GM12878 (cell line): Measurements from ENCODE around the gene ATP2C1. TPM values are rescaled to one million over a fixed set of nuclear protein-coding genes. Genes with fewer than 3 reads are reported as not detected.

Experiments
- ATAC-seq: fragments of 200-7000 bp; cut with Tn5 transposase; 3 replicates; pipeline ENCODE4 v1.9.1; 2020; ENCODE audit warnings: mild to moderate bottlenecking, moderate library complexity
- BruUV-seq: library from RNA; stranded (reverse); fragments of 400-500 nt; replicated peaks from 2 replicates; lab custom pipeline; 2021; lab: Mats Ljungman, UMichigan
- CTCF ChIA-PET: fragments of 300-600 bp; sonication (Branson Sonifier 250); formaldehyde crosslinking; extraction: SDS; loops from one replicate; lab custom pipeline; 2021; ENCODE audit warnings: inconsistent platforms; lab: Yijun Ruan, JAX
- POLR2A ChIA-PET: fragments of 350-600 bp; formaldehyde crosslinking; extraction: SDS; loops from one replicate; lab custom pipeline; 2021; ENCODE audit warnings: inconsistent platforms; lab: Charles Lee
- RAD21 ChIA-PET: fragments of 300-600 bp; sonication (Branson Sonifier 250); formaldehyde crosslinking; loops from one replicate; lab custom pipeline; 2023; ENCODE audit warnings: antibody characterized with exemption; ENCODE audit not compliant: unreplicated experiment; lab: Charles Lee
- SMC1A ChIA-PET: fragments of 300-600 bp; sonication (Branson Sonifier 250); formaldehyde crosslinking; loops from one replicate; lab custom pipeline; 2023; ENCODE audit not compliant: unreplicated experiment, uncharacterized antibody; lab: Charles Lee
- DNase-seq: peaks from one replicate; pipeline ENCODE4 v3.0.0-alpha.2; 2011; ENCODE audit warnings: low read depth, low spot score
- FAIRE-seq: peaks from 3 replicates; lab custom pipeline; 2011; peaks lifted over from hg19 to GRCh38; lab: Jason Lieb, UNC
- H2AFZ ChIP-seq: 2 replicates; pipeline ENCODE4 v1.6.0; 2011; ENCODE audit warnings: low read depth, low read length, control low read depth; ENCODE audit not compliant: control insufficient read depth
- H3K27ac ChIP-seq: 2 replicates; pipeline ENCODE4 v1.5.1; 2011; ENCODE audit warnings: control low read depth; ENCODE audit not compliant: control insufficient read depth, insufficient read depth
- H3K27me3 ChIP-seq, 2 experiments: replicated peaks in 1 of 2; 2 replicates each; pipeline versions ENCODE4 v1.6.0 to v1.6.1; 2011; ENCODE audit warnings: low read length in 1 of 2; ENCODE audit not compliant: control insufficient read depth in 2 of 2, insufficient read depth in 2 of 2
- H3K36me3 ChIP-seq, 2 experiments: 2 replicates each; pipeline ENCODE4 v1.5.1; 2011; ENCODE audit warnings: low read length in 1 of 2; ENCODE audit not compliant: control insufficient read depth in 2 of 2, insufficient read depth in 2 of 2
- H3K4me1 ChIP-seq: 2 replicates; pipeline ENCODE4 v1.6.1; 2011; ENCODE audit warnings: mild to moderate bottlenecking, low read length, moderate library complexity, mixed read lengths; ENCODE audit not compliant: control insufficient read depth, insufficient read depth
- H3K4me2 ChIP-seq: 2 replicates; pipeline ENCODE4 v1.6.0; 2011; ENCODE audit warnings: control low read depth; ENCODE audit not compliant: control insufficient read depth, insufficient read depth
- H3K4me3 ChIP-seq: fragments of 200-600 bp; sonication (generic); 2 replicates; pipeline ENCODE4 v1.5.1; 2016
- H3K79me2 ChIP-seq: 2 replicates; pipeline ENCODE4 v1.6.0; 2011; ENCODE audit warnings: low read length; ENCODE audit not compliant: control insufficient read depth, insufficient read depth
- H3K9ac ChIP-seq: 2 replicates; pipeline ENCODE4 v1.8.0; 2011; ENCODE audit warnings: low read length, control low read depth, mixed read lengths; ENCODE audit not compliant: control insufficient read depth, insufficient read depth
- H3K9me3 ChIP-seq: replicated peaks from 3 replicates; pipeline ENCODE4 v1.5.1; 2011; ENCODE audit warnings: mild to moderate bottlenecking, low read length; ENCODE audit not compliant: control insufficient read depth, insufficient read depth
- H4K20me1 ChIP-seq: 2 replicates; pipeline ENCODE4 v1.6.0; 2011; ENCODE audit not compliant: control insufficient read depth, insufficient read depth
- EED ChIP-seq: sonication (generic); IDR thresholded peaks from 2 replicates; pipeline ENCODE4 v1.6.1; 2016; ENCODE audit warnings: antibody characterized with exemption, low read depth
- EGR1 ChIP-seq, 2 experiments: IDR thresholded peaks; 1 replicate in 1 of 2; 2 replicates in 1 of 2; pipeline ENCODE4 v1.6.1; 2011 to 2012; ENCODE audit warnings: low read depth in 2 of 2, low read length in 2 of 2, borderline replicate concordance in 1 of 2, mild to moderate bottlenecking in 1 of 2, moderate library complexity in 1 of 2
- FOS ChIP-seq: IDR thresholded peaks from 3 replicates; pipeline ENCODE4 v1.6.1; 2011; ENCODE audit warnings: borderline replicate concordance; ENCODE audit not compliant: insufficient read length; ENCODE audit errors: extremely low read depth
- JUNB ChIP-seq: IDR thresholded peaks from 2 replicates; pipeline ENCODE4 v1.6.1; 2016; ENCODE audit warnings: antibody characterized with exemption, mild to moderate bottlenecking
- MTA2 ChIP-seq: fragments of 450-650 bp; IDR thresholded peaks from 2 replicates; pipeline ENCODE4 v1.6.1; 2016; ENCODE audit warnings: low read depth, mild to moderate bottlenecking, moderate library complexity
- MXI1 ChIP-seq: fragments of 150-350 bp; IDR thresholded peaks from 2 replicates; pipeline ENCODE4 v1.6.1; 2011; ENCODE audit warnings: low read depth, mild to moderate bottlenecking, inconsistent platforms, low read length, improper control_type of control experiment
- POLR2AphosphoS2 ChIP-seq: IDR thresholded peaks from 2 replicates; pipeline ENCODE4 v1.6.1; 2011; ENCODE audit warnings: low read depth, mild to moderate bottlenecking, low read length, improper control_type of control experiment, moderate library complexity
- RAD21 ChIP-seq: IDR thresholded peaks from 2 replicates; pipeline ENCODE4 v1.6.1; 2011; ENCODE audit warnings: mild to moderate bottlenecking, low read depth, low read length, moderate library complexity; ENCODE audit not compliant: insufficient read depth
- RB1 ChIP-seq: fragments of 450-650 bp; formaldehyde crosslinking; IDR thresholded peaks from 2 replicates; pipeline ENCODE4 v1.6.1; 2017; ENCODE audit warnings: mild to moderate bottlenecking, borderline replicate concordance
- RUNX3 ChIP-seq: IDR thresholded peaks from 2 replicates; pipeline ENCODE4 v1.6.1; 2012; ENCODE audit warnings: low read length, inconsistent platforms
- SIN3A ChIP-seq: IDR thresholded peaks from 2 replicates; pipeline ENCODE4 v1.6.1; 2012; ENCODE audit warnings: low read depth, low read length, improper control_type of control experiment
- SIX5 ChIP-seq: IDR thresholded peaks from 2 replicates; pipeline ENCODE4 v1.6.1; 2011; ENCODE audit warnings: mild to moderate bottlenecking, low read depth, low read length, moderate library complexity; ENCODE audit not compliant: severe bottlenecking
- SREBF1 ChIP-seq: IDR thresholded peaks from 2 replicates; pipeline ENCODE4 v1.6.1; 2012; ENCODE audit warnings: mild to moderate bottlenecking, low read length
- TCF12 ChIP-seq: IDR thresholded peaks from 2 replicates; pipeline ENCODE4 v1.6.1; 2011; ENCODE audit warnings: low read depth, mild to moderate bottlenecking, low read length
- TCF7 ChIP-seq: IDR thresholded peaks from 2 replicates; pipeline ENCODE4 v1.6.1; 2014; ENCODE audit warnings: antibody characterized with exemption, borderline replicate concordance
- WRNIP1 ChIP-seq: IDR thresholded peaks from 2 replicates; pipeline ENCODE4 v1.6.1; 2011; ENCODE audit warnings: low read depth, low read length, improper control_type of control experiment, borderline replicate concordance
- ZBED1 ChIP-seq: IDR thresholded peaks from 2 replicates; pipeline ENCODE4 v1.6.1; 2016; ENCODE audit warnings: borderline replicate concordance
- WGBS: methylation state at CpG from one replicate; pipeline ENCODE4 v1.1.6; 2016; ENCODE audit warnings: low lambda C conversion rate; ENCODE audit not compliant: insufficient replicate concordance, insufficient coverage; ENCODE audit errors: missing lambda C conversion rate; 5-methylcytosine and 5-hydroxymethylcytosine counted together
- in situ Hi-C: fragments of 300-500 bp; cut with MboI; formaldehyde crosslinking; loops from 9 replicates; pipeline ENCODE4 v1.14.3; 2018; ENCODE audit warnings: mixed read lengths
- intact Hi-C: fragments of 100-400 bp; cut with micrococcal nuclease; formaldehyde crosslinking; loops from one replicate; pipeline ENCODE4 v1.14.2; 2022; ENCODE audit not compliant: unreplicated experiment
- polyA plus RNA-seq, 11 experiments: library from polyadenylated mRNA; depleted of rRNA in 4 of 11; unstranded in 6 of 11; stranded (reverse) in 5 of 11; fragments of >200 nt; fragmentation: Nextera tagmentation in 4 of 11; fragmentation: Illumina TruSeq in 1 of 11; extraction: Ambion mirVana in 4 of 11; extraction: Trizol in 1 of 11; gene quantifications; 1 replicate in 1 of 11; 2 replicates in 10 of 11; pipeline versions ENCODE4 v1.2.1 to v1.2.3, GENCODE V29; 2011 to 2016; ENCODE audit warnings: inconsistent platforms in 2 of 11, missing spikeins in 2 of 11, low read depth in 1 of 11
- total RNA-seq, 4 experiments: library from RNA; depleted of rRNA in 3 of 4; stranded (reverse); fragments of >200 nt in 3 of 4; fragmentation: Illumina TruSeq in 1 of 4; extraction: Trizol in 1 of 4; gene quantifications; 2 replicates each; pipeline versions ENCODE4 v1.2.1 to v1.2.3, GENCODE V29; 2013 to 2021
- TF ChIP-seq, protein P1 (sequence below): fragments of 450-650 bp; formaldehyde crosslinking; IDR thresholded peaks from 2 replicates; pipeline ENCODE4 v1.4.0; 2022; ENCODE audit warnings: mild to moderate bottlenecking, moderate library complexity
- TF ChIP-seq, protein P2 (sequence below): IDR thresholded peaks from 2 replicates; pipeline ENCODE4 v1.6.1; 2011; ENCODE audit warnings: borderline replicate concordance, low read depth, mild to moderate bottlenecking, moderate library complexity, mixed read lengths, low read length; ENCODE audit not compliant: insufficient read depth; ENCODE audit errors: extremely low read length

The ATP2C1 gene
- total and polyA plus RNA-seq, 10 of the 15 experiments (the other 5 are each of a cell fraction or from before 2014, with no cell fraction given), result 20.6 to 116 (median 55.1) TPM

DNA sequence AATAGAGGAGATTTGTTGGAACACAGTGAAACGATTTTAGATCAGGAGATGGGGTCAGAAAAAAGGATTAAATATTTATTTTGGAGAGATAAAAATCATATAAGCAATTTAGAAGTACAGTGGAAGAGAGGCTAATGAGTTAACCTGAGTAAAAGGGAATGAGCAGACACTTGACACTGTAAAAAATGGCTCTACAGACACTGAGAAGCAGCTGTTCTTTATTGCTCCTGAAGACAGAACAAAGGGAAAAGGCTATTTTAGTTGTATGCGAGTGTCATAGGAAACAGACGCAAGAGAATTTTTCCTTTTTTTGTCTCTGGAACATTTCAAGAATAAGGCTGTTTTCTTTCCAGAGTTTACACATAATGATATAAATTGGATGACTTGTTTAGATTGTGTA is 98.5 kb downstream of the ATP2C1 start:
- WGBS, result 98% methylated on average over 3 of the region's 3 CpGs
- no TSS peak for BruUV-seq
- intact Hi-C loops, result no loop called here
- no peak overlapping the region for H3K4me3 ChIP-seq
- no peak for ATAC-seq
- ChIA-PET RAD21 (no interaction called here), CTCF (interaction anchor here (1.2 kb wide), 1 partner anchor 9 kb away, joined by 3 read pairs; no protein-coding TSS in a partner anchor)
- no peak for DNase-seq
- H3K4me2 ChIP-seq, result no peak overlapping the region
- TF ChIP-seq RB1 (no peak), WRNIP1 (no peak), SIN3A (no peak), JUNB (no peak), TCF7 (no peak), FOS (no peak), TCF12 (no peak), EGR1 (IDR thresholded peaks at IDR 0.05; ENCODE audit: borderline replicate concordance in 1 of 2, low read depth in 2 of 2, low read length in 2 of 2) (no peak), RAD21 (no peak), RUNX3 (no peak), POLR2AphosphoS2 (no peak), MTA2 (no peak), SREBF1 (no peak), MXI1 (no peak), SIX5 (no peak), ZBED1 (no peak), EED (no peak)
- TF ChIP-seq, protein P1, sequence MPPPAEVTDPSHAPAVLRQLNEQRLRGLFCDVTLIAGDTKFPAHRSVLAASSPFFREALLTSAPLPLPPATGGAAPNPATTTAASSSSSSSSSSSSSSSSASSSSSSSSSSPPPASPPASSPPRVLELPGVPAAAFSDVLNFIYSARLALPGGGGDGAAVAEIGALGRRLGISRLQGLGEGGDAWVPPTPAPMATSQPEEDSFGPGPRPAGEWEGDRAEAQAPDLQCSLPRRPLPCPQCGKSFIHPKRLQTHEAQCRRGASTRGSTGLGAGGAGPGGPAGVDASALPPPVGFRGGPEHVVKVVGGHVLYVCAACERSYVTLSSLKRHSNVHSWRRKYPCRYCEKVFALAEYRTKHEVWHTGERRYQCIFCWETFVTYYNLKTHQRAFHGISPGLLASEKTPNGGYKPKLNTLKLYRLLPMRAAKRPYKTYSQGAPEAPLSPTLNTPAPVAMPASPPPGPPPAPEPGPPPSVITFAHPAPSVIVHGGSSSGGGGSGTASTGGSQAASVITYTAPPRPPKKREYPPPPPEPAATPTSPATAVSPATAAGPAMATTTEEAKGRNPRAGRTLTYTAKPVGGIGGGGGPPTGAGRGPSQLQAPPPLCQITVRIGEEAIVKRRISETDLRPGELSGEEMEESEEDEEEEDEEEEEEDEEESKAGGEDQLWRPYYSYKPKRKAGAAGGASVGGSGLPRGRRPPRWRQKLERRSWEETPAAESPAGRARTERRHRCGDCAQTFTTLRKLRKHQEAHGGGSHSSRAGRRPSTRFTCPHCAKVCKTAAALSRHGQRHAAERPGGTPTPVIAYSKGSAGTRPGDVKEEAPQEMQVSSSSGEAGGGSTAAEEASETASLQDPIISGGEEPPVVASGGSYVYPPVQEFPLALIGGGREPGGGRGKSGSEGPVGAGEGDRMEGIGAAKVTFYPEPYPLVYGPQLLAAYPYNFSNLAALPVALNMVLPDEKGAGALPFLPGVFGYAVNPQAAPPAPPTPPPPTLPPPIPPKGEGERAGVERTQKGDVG (CRISPR knock-in tag), result no peak
- TF ChIP-seq, protein P2, sequence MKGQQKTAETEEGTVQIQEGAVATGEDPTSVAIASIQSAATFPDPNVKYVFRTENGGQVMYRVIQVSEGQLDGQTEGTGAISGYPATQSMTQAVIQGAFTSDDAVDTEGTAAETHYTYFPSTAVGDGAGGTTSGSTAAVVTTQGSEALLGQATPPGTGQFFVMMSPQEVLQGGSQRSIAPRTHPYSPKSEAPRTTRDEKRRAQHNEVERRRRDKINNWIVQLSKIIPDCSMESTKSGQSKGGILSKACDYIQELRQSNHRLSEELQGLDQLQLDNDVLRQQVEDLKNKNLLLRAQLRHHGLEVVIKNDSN, result no peak
- TF ChIP-seq, all 136 proteins: peak for 0
- Histone ChIP-seq H3K9ac (no peak overlapping the region), H3K36me3 (peaks cover 4 to 13% of the 10 kb centered on the region in 2 experiments), H3K79me2 (no peaks in the 10 kb centered on the region), H2AFZ (no peak overlapping the region), H3K27ac (no peak overlapping the region), H3K4me1 (no peaks in the 10 kb centered on the region), H4K20me1 (no peaks in the 10 kb centered on the region), H3K9me3 (no peaks in the 10 kb centered on the region), H3K27me3 (no peaks in the 10 kb centered on the region)
- ChIA-PET SMC1A (no interaction called here), POLR2A (no interaction called here)
- in situ Hi-C loops, result no loop called here
- no peak for FAIRE-seq
